ENCODE results near the gene LRRTM4.
"Not testable (repeated sequence)": the region's sequence is repeated elsewhere in the genome, so short reads cannot be mapped to it uniquely, and the experiment has no call there.

Gene LRRTM4

GRCh38 chr2:76713312-76713711 is 808.9 kb downstream of the LRRTM4 start:
- no peak for DNase-seq

- DNase-seq, result no peak
These were observed 810.7 kb downstream of the LRRTM4 start for GRCh38 chr2:76711490-76711889.

- DNase-seq, result no peak
These were observed 821.3 kb downstream of the LRRTM4 start for GRCh38 chr2:76700894-76701293.

- DNase-seq, result not testable (repeated sequence)
These were observed 824.0 kb downstream of the LRRTM4 start for GRCh38 chr2:76697998-76698713.

All from inflammatory macrophage treated with lipopolysaccharide for 4 hours (primary cell).